SH-SY5Y (cell line): Measurements from ENCODE around the gene EDIL3.

Experiments used
- GATA2 ChIP-seq: IDR thresholded peaks from 2 replicates; pipeline ENCODE4 v1.6.1; 2011; ENCODE audit warnings: mild to moderate bottlenecking, low read depth, low read length
- GATA3 ChIP-seq: IDR thresholded peaks from 2 replicates; pipeline ENCODE4 v1.6.1; 2011; ENCODE audit warnings: low read depth, mild to moderate bottlenecking, low read length, moderate library complexity

GRCh38 chr5:84290673-84291072 is 94.0 kb downstream of the EDIL3 start:
- TF ChIP-seq GATA2 = no peak
- no peak for TF ChIP-seq GATA3
